HL-60/S4 treated with retinoic acid at 250 ng/mL for 4 days and 3 days (cell line): Measurements from ENCODE around the gene C4BPB.

ENCODE experiments used
- in situ Hi-C: fragments of 300-500 bp; cut with MboI; formaldehyde crosslinking; loops from 2 replicates; pipeline ENCODE4 v1.7.0; 2022; ENCODE audit warnings: low sequenced_read_pairs

The C4BPB gene

DNA sequence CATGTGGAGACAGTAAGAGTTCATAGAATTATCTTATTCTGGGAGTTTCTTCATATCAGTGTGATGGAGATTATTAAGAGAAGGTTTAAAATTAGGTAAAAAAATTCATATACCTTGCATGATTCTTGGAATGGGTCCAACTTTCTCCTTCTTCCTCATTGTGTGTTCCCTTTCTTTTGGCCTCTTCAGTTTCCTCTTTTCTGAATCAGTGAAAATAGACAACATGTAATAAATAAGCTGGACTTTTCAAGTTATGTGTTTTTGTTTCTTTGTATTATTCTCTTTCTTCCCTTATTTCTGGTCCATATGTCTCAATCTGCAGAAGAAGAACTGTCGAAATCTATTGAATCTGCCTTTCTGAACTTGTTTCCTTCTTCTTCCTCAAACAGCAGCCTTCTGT lies 45.9 kb downstream of the C4BPB start:
- in situ Hi-C loops, result no loop called here

GRCh38 chr1:207139616-207140015 lies 51.0 kb downstream of the C4BPB start:
- in situ Hi-C loops, result no loop called here

GRCh38 chr1:207140536-207140935 lies 51.9 kb downstream of the C4BPB start:
- in situ Hi-C loops, result no loop called here

GRCh38 chr1:207145401-207146058 lies 56.9 kb downstream of the C4BPB start:
- in situ Hi-C loops, result no loop called here
